NOMO-1 treated with DMSO at 0.1 percent for 48 hours (cell line): Measurements from ENCODE around the gene KRTAP9-6.
A peak's percentile ranks its signal among the peaks of the same experiment; 100 is the strongest.
"Not testable (repeated sequence)": the region's sequence is repeated elsewhere in the genome, so short reads cannot be mapped to it uniquely, and the experiment has no call there.

Experiments used
- DNase-seq: peaks from one replicate; lab custom pipeline; 2025; ENCODE audit not compliant: unreplicated experiment; lab: John Stamatoyannopoulos, UW

KRTAP9-6 gene

GRCh38 chr17:41267711-41268110, 2.5 kb downstream of the KRTAP9-6 start:
- peak; percentile 69 for DNase-seq

GRCh38 chr17:41271323-41271722, 6.1 kb downstream of the KRTAP9-6 start:
- DNase-seq, result not testable (repeated sequence)

- no peak for DNase-seq
These were observed 6.7 kb downstream of the KRTAP9-6 start for GRCh38 chr17:41271858-41272257.

- DNase-seq, result not testable (repeated sequence)
These were observed 10.5 kb downstream of the KRTAP9-6 start, which contains the start of gene KRTAP9-7 for GRCh38 chr17:41275648-41276190. KRTAP9-7 (plus strand) TSS chr17:41275698; CDS start chr17:41275698, 0 bp downstream.

DNA sequence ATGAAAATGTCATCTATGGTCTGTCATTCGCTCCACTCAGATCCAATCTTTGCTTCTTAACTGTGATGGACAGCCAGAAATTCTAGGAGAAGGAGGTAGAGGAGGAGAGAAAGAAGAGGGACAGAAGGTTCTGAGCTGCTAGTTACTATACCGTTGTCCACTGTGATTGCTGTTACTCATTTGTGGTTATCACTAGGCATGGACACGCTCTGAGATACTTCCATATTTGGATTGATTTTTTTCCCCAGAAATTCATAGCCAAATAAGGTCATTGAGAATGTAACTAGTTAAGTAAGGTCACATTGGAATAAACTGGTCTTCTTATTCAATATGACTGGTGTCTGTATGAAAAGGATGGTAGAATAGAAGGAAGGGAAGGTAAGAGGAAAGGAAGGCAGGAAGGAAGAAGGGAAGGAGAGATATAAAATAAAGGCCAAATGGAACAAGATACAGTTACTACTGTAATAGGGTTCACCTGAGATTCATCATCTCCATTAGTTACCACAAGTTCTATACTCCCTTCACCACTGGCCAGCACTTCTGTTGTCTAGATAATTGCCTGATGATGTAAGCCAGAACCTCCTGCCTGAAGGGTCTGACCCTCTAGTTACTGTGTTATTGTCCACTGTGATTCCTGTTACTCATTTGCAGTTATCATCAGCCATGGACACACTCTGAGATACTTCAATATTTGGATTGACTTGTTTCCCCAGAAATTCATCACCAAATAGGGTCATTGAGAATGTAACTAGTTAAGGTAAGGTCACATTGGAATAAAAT, 13.2 kb downstream of the KRTAP9-6 start:
- DNase-seq, result no peak

GRCh38 chr17:41284043-41284442, 18.9 kb downstream of the KRTAP9-6 start:
- DNase-seq, result no peak

DNA sequence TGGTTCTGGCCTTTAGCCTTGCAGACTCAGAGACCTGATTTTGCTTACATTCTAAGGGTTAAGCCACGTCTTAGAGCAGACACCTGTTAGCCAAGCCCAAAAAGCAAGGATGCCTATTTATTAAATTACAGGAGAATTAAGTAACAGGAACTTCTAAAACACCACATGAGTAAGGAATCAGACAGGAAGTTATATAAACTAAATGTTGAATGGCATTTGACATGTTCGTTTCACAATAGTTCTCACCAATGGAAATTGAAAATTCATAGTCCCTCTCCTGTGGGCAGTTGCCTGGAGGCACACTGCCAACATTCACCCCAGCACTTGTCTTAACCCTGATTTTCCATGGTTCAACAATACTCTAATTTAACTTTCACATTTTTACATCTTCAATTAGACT, 19.4 kb downstream of the KRTAP9-6 start:
- DNase-seq, result peak; percentile 80

- no peak for DNase-seq
These were observed 21.9 kb downstream of the KRTAP9-6 start for GRCh38 chr17:41287050-41287449.

DNA sequence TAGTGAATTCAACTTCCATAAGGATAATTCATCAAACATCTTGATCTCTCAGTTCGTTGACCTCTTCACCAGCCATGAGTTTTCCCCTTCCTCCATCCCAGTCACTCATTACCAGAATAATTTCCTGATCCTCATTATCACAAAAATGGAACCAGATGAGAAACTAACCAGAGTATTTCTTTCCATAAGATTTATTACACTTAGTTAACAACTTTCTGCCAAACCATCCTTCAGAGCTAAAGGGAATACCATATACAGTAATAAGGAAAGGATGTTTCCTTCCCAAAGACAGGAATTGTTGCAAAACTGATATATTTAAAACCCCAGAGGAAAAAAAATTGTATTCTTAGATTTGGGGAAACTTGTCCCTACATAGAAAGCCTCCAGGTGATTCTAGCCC, 28.8 kb downstream of the KRTAP9-6 start:
- DNase-seq, result no peak

DNA sequence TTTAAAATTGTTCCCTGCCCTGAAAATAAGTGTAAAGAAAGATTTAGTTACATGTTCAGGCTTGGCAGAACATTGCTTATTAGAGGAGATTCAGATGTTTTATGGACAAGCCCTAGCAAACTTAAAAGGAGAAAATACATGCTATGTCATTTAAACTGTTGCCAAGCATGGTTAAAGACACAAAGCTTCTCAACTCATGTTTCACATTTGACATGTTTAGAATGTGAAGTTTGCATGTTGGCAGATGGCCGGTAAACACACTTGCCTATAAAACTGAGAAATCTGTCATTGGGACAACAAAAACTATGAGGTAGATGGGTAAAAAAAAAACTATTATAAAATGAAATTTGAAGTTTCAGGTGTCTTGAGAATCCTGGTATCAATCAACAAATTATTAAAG, 31.7 kb downstream of the KRTAP9-6 start:
- DNase-seq, result no peak

DNA sequence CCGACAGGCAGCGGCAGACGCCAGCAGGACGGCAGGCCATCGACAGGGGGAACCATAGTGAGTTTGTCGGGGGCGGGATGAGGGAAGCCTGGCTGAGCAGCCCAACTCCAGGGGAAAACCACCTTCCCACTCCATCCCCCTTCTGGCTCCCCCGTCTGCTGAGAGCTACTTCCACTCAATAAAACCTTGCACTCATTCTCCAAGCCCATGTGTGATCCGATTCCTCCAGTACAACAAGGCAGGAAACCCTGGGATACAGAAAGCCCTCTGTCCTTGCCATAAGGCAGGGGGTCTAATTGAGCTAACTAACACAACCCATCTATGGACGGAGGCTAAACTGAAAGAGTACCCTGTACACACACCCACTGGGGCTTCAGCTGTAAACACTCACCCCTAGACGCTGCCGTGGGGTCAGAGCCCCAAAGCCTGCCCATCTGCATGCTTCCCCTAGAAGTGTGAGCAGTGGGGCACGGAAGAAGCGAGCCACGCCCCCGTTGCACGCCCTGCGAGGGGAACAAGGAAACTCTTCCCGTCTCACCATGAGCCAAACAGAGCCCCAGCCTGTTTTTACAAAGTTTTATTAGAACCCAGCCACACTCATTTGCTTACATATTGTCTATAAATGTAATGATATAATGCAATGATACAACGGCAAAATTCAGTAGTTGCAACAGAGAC, 33.4 kb downstream of the KRTAP9-6 start:
- DNase-seq, result no peak

- no peak for DNase-seq
These were observed 36.1 kb downstream of the KRTAP9-6 start for GRCh38 chr17:41301204-41301790.

DNA sequence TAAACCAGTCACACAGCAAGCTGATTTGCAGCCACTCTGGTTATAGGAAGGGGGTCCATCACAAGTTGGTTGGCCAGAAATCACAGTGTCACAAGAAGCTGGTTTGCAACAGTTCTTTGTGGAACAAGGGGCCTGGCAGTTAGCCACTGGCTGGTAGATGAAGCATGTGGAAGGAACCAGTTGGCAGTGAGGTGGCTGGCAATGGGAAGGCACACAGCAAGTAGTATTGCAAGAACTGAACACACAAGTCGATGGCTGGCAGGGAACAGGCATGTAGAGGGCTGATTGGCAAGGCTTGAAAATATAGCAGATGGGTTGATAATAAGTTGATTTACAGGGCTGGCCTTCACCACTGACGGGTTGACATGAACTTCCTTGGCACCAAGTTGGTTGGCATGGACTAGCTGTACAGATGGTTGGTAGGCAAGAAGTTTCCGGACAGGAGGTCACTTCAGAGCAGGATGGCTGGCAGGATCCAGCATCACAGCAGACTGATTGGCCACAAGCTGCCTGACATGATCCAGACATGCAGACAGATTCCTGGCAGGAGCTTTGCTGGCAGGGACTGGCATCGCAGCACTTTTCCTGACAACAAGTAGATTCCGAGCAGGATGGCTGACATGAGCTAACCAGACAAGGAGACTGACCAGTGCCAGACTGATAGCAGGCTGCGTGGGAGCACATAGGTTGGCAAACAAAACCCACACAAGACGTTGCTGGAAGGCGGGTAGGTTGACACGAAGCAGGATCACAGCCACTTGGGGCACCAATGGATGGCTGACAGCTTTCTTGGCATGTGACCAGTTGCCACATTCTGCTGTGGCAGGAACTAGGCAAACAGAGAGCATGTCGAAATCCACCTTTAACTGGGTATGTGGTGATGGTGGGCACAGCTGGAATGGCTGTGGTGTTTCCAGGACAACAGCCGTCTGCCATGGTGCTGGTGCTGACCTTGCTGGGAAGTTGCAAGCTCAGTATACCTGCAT, 37.0 kb downstream of the KRTAP9-6 start, which contains the start of gene KRTAP29-1:
TSS of gene KRTAP29-1 (minus strand) at position 936 of the 986 bp plus-strand sequence. CDS start at position 936, 0 bp downstream.
- DNase-seq, result peak; percentile 18

GRCh38 chr17:41302981-41303380, 37.8 kb downstream of the KRTAP9-6 start:
- DNase-seq, result no peak

DNA sequence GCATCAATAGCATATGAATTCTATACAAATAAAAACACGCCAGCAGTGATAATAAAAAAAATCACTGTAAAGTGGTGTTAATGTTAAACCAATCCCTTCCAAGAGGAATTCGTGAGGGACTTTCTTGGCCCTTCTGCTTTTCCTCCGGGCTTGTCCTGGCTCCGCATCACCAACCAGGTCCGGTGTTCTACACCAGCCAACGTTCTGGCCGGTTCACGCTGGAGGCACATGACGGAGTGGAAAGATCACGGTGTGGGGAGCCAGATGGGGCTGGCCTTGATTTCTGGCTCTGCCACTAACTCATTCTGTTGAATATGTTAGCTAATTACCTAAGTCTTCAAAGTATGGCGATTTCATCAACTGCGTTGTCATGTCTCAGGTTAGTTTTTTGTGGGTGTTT, 38.9 kb downstream of the KRTAP9-6 start:
- no peak for DNase-seq

DNA sequence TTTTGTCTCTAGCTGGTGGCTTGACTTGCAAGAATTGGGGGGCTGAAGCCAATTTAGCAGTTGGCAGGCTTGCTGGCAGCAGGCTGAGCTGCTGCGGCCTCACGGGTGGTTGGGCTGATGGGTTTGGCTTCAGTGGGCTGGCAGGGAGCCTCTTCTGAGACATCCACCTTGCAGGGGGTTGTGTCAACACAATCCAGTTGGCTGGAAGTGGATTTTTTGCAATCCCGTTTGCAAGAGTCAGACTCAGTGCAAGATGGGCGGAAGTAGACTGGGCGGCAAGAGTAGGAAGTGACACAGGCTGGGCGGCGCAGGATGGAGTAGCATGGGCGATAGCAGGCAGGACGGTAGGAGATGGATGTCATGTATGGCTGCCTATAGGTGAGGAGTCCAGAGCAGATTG, 42.5 kb downstream of the KRTAP9-6 start:
- no peak for DNase-seq

DNA sequence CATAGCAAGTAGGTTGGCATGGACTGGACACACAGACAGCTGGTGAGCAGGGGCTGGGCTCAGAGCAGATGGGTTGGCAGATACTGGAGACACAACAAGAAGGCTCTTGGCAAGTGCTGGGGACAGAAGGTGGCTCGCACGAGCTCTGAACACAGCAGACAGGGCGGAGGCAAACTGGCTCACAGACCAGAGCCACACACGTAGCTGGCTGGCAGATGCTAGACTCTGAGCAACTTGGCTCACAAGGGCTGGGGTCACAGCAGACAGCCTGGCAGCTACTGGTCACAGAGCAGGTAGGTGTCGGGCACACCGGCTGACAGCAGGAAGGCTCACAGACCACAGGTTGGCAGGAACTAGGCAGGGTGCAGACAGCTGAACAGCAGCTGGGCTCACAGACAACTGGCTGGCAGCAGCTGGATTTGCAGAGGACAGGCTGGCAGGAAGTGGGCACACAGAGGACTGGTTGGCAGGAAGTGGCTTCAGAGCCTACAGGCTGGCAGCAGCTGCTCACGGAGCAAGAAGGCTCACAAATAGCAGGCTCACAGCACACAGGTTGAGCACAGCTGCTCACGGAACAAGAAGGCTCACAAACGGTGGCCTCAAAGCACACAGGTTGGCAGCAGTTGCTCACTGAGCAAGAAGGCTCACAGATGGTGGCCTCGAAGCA, 43.2 kb downstream of the KRTAP9-6 start:
- peak; percentile 20 for DNase-seq

GRCh38 chr17:41308918-41309359, 43.8 kb downstream of the KRTAP9-6 start, which contains the start of gene KRTAP16-1:
KRTAP16-1 (minus strand) TSS chr17:41309309; CDS start chr17:41309253, 56 bp downstream.
- no peak for DNase-seq

GRCh38 chr17:41311111-41311510, 45.9 kb downstream of the KRTAP9-6 start:
- DNase-seq, result no peak
